Breast epithelium (tissue), 3 donors: Measurements from ENCODE around the gene CFDP1.

Experiments used
- POLR2A ChIP-seq: fragments of 450-650 bp; IDR thresholded peaks from one replicate; pipeline ENCODE4 v1.6.1; 2016; ENCODE audit warnings: antibody characterized with exemption, mild to moderate bottlenecking, moderate library complexity
- TF ChIP-seq, protein P1 (sequence below), 3 donors: fragments of 450-650 bp; IDR thresholded peaks; one replicate each; pipeline ENCODE4 v1.5.1; 2016 to 2017; ENCODE audit warnings: antibody characterized with exemption in 3 of 3, mild to moderate bottlenecking in 3 of 3, moderate library complexity in 3 of 3

DNA sequence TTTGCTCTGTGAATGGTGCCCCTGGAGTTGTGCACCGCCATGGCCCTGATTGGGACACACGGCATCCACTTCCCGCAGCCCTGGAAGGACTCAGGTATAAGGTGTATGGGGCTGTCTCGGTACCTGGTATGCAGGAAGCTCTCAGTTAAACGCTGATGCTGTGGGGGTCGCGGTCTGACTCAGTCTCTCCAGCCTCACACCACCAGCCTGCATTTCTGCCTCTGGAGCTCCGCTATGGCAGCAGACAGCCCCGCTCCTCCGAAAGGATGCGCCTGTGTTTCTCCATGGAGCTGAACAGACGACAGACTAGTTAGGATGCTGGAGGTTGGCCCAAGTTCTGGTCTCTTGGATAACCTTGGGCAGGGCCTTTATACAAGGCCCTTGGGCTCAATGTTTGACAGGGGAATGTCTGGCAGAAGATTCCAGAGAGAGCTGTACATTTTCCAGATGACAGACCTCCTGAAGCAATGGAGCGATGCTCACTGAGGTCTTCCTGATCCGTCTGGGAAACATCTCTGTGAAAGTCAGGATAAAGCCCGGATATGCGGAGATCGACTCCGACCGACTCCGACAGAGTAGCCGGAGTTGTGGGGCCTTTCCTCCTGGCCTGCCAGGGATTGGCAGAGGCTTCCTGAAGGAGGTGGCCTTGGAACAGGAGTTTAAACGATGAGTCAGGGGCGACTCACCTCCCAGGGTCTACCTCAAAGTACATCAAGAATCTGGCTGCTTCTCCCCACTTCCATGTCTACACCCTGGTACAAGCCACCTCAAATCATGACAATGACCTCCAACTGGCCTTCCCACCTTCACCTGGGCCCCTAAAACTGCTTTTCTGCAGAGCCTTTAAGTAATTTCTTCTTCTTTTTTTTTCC, 160.0 kb downstream of the CFDP1 start:
- TF ChIP-seq, protein P1, sequence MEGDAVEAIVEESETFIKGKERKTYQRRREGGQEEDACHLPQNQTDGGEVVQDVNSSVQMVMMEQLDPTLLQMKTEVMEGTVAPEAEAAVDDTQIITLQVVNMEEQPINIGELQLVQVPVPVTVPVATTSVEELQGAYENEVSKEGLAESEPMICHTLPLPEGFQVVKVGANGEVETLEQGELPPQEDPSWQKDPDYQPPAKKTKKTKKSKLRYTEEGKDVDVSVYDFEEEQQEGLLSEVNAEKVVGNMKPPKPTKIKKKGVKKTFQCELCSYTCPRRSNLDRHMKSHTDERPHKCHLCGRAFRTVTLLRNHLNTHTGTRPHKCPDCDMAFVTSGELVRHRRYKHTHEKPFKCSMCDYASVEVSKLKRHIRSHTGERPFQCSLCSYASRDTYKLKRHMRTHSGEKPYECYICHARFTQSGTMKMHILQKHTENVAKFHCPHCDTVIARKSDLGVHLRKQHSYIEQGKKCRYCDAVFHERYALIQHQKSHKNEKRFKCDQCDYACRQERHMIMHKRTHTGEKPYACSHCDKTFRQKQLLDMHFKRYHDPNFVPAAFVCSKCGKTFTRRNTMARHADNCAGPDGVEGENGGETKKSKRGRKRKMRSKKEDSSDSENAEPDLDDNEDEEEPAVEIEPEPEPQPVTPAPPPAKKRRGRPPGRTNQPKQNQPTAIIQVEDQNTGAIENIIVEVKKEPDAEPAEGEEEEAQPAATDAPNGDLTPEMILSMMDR (IDR thresholded peaks at IDR 0.05): no peak
- no peak for TF ChIP-seq POLR2A
